HG02885 (cell line): ENCODE results near the gene WDR93.
"Not testable (repeated sequence)": the region's sequence is repeated elsewhere in the genome, so short reads cannot be mapped to it uniquely, and the experiment has no call there.

Experiments used
- ATAC-seq: cut with Tn5 transposase; IDR thresholded peaks from one replicate; pipeline ENCODE4 v1.9.1; 2021; ENCODE audit warnings: mild to moderate bottlenecking; ENCODE audit not compliant: unreplicated experiment, poor library complexity

The WDR93 gene

GRCh38 chr15:89783861-89784685 lies 93.5 kb downstream of the WDR93 start:
- ATAC-seq: no peak

GRCh38 chr15:89784686-89784960 lies 94.0 kb downstream of the WDR93 start:
- ATAC-seq: no peak

GRCh38 chr15:89785064-89785773 lies 94.6 kb downstream of the WDR93 start:
- no peak for ATAC-seq

- ATAC-seq: no peak
Measured at GRCh38 chr15:89785774-89786140, 95.1 kb downstream of the WDR93 start.

- ATAC-seq: no peak
Measured at GRCh38 chr15:89787944-89788343, 97.3 kb downstream of the WDR93 start.

GRCh38 chr15:89788585-89788984 lies 98.0 kb downstream of the WDR93 start:
- not testable (repeated sequence) for ATAC-seq

- no peak for ATAC-seq
Measured at GRCh38 chr15:89790206-89790605, 99.6 kb downstream of the WDR93 start.

- ATAC-seq: no peak
Measured at GRCh38 chr15:89790661-89791060, 100.0 kb downstream of the WDR93 start.

GRCh38 chr15:89792106-89792805 lies 101.6 kb downstream of the WDR93 start:
- ATAC-seq: no peak
